HepG2 (cell line): Measurements from ENCODE around the gene PRDM10. TPM values are rescaled to one million over a fixed set of nuclear protein-coding genes. Genes with fewer than 3 reads are reported as not detected.

Experiments
- ATAC-seq: fragments of 200-7000 bp; cut with Tn5 transposase; 3 replicates; pipeline ENCODE4 v1.9.1; 2020; ENCODE audit warnings: mild to moderate bottlenecking, moderate library complexity
- BruUV-seq: library from RNA; stranded (reverse); fragments of 400-500 nt; replicated peaks from 2 replicates; lab custom pipeline; 2021; lab: Mats Ljungman, UMichigan
- CTCF ChIA-PET: fragments of 300-600 bp; formaldehyde crosslinking; extraction: SDS; loops from one replicate; lab custom pipeline; 2021; ENCODE audit warnings: low total read pairs, inconsistent platforms, low intra/inter-chr PET ratio; lab: Yijun Ruan, JAX
- POLR2A ChIA-PET: fragments of 350-600 bp; sonication (Branson Sonifier 250); formaldehyde crosslinking; loops from one replicate; lab custom pipeline; 2020; ENCODE audit warnings: antibody characterized with exemption, inconsistent platforms; lab: Yijun Ruan, JAX
- DNase-seq: peaks from one replicate; pipeline ENCODE4 v3.0.0-alpha.2; 2015; ENCODE audit warnings: low spot score
- FAIRE-seq: peaks from 3 replicates; lab custom pipeline; 2011; peaks lifted over from hg19 to GRCh38; lab: Jason Lieb, UNC
- H2AFZ ChIP-seq: one replicate; pipeline ENCODE4 v1.6.1; 2011; ENCODE audit warnings: low read length, inconsistent platforms
- H3K27ac ChIP-seq: fragments of 300-600 bp; 3 replicates; pipeline ENCODE4 v1.8.0; 2011; ENCODE audit warnings: mixed run types, mild to moderate bottlenecking, mixed read lengths, low read length, inconsistent platforms; ENCODE audit not compliant: insufficient read depth; ENCODE audit errors: extremely low read length
- H3K27me3 ChIP-seq, 2 experiments: fragments of 200-600 bp in 1 of 2; 2 replicates in 1 of 2; 3 replicates in 1 of 2; pipeline versions ENCODE4 v1.6.0 to v1.8.0; 2011; ENCODE audit warnings: low read length in 2 of 2, mild to moderate bottlenecking in 2 of 2, moderate library complexity in 2 of 2, inconsistent platforms in 1 of 2; ENCODE audit not compliant: insufficient read depth in 2 of 2, control insufficient read depth in 1 of 2
- H3K36me3 ChIP-seq, 2 experiments: fragments of 200-600 bp in 1 of 2; replicated peaks in 1 of 2; 2 replicates in 1 of 2; 3 replicates in 1 of 2; pipeline versions ENCODE4 v1.5.1 to v1.8.0; 2011; ENCODE audit warnings: low read length in 2 of 2, inconsistent platforms in 1 of 2; ENCODE audit not compliant: insufficient read depth in 2 of 2, control insufficient read depth in 1 of 2
- H3K4me1 ChIP-seq: 2 replicates; pipeline ENCODE4 v1.5.1; 2012; ENCODE audit warnings: low read length, inconsistent platforms; ENCODE audit not compliant: insufficient read depth
- H3K4me2 ChIP-seq: 2 replicates; pipeline ENCODE4 v1.6.0; 2011; ENCODE audit warnings: low read depth, low read length, inconsistent platforms
- H3K4me3 ChIP-seq, 3 experiments: fragments of 200-600 bp in 1 of 3; sonication (generic), shearing (Covaris generic) in 1 of 3; replicated peaks in 1 of 3; 2 replicates each; pipeline ENCODE4 v1.5.1; 2011 to 2016; ENCODE audit warnings: low read length in 3 of 3, inconsistent platforms in 2 of 3, low read depth in 2 of 3, mild to moderate bottlenecking in 2 of 3, control low read depth in 1 of 3, mixed read lengths in 1 of 3; ENCODE audit not compliant: insufficient read depth in 1 of 3
- H3K79me2 ChIP-seq: one replicate; pipeline ENCODE4 v1.6.1; 2011; ENCODE audit warnings: low read length, inconsistent platforms; ENCODE audit not compliant: insufficient read depth
- H3K9ac ChIP-seq: 2 replicates; pipeline ENCODE4 v1.6.0; 2011; ENCODE audit warnings: mild to moderate bottlenecking, low read depth, low read length, inconsistent platforms; ENCODE audit not compliant: insufficient read depth
- H3K9me3 ChIP-seq: 2 replicates; pipeline ENCODE4 v1.5.1; 2012; ENCODE audit warnings: mild to moderate bottlenecking, low read length
- H4K20me1 ChIP-seq: 2 replicates; pipeline ENCODE4 v1.6.0; 2011; ENCODE audit warnings: inconsistent platforms, mild to moderate bottlenecking, low read length, moderate library complexity; ENCODE audit not compliant: insufficient read depth
- ATF6 ChIP-seq: sonication (generic); formaldehyde crosslinking; conservative IDR thresholded peaks from 2 replicates; pipeline ENCODE4 v1.4.0; 2020; ENCODE audit warnings: missing genetic modification reagents
- CREB3 ChIP-seq: sonication (generic); formaldehyde crosslinking; IDR thresholded peaks from 2 replicates; pipeline ENCODE4 v1.5.0; 2020; ENCODE audit warnings: missing genetic modification reagents
- GATA4 ChIP-seq: sonication (generic); IDR thresholded peaks from 2 replicates; pipeline ENCODE4 v1.6.1; 2016; ENCODE audit warnings: antibody characterized with exemption, low read depth, borderline replicate concordance
- HDAC2 ChIP-seq: sonication (generic); formaldehyde crosslinking; IDR thresholded peaks from 2 replicates; pipeline ENCODE4 v1.4.0; 2020; ENCODE audit warnings: missing genetic modification reagents
- HNF4G ChIP-seq, 2 experiments: sonication (generic) in 1 of 2; formaldehyde crosslinking in 1 of 2; IDR thresholded peaks; 2 replicates each; pipeline versions ENCODE4 v1.4.0 to v1.6.1; 2011 to 2020; ENCODE audit warnings: borderline replicate concordance in 2 of 2, low read depth in 2 of 2, mild to moderate bottlenecking in 2 of 2, low read length in 1 of 2, missing genetic modification reagents in 1 of 2, moderate library complexity in 1 of 2
- HOMEZ ChIP-seq: IDR thresholded peaks from 2 replicates; pipeline ENCODE4 v1.6.1; 2016; ENCODE audit warnings: low read depth
- IRF1 ChIP-seq: sonication (generic); formaldehyde crosslinking; IDR thresholded peaks from 2 replicates; pipeline ENCODE4 v1.4.0; 2020; ENCODE audit warnings: low read depth, mild to moderate bottlenecking, missing genetic modification reagents
- IRF9 ChIP-seq: sonication (generic); formaldehyde crosslinking; IDR thresholded peaks from 2 replicates; pipeline ENCODE4 v1.8.0; 2022; ENCODE audit warnings: missing genetic modification reagents, mild to moderate bottlenecking, borderline replicate concordance
- KLF12 ChIP-seq: sonication (generic); formaldehyde crosslinking; IDR thresholded peaks from 2 replicates; pipeline ENCODE4 v1.4.0; 2020; ENCODE audit warnings: missing genetic modification reagents, borderline replicate concordance
- MIER2 ChIP-seq: IDR thresholded peaks from 2 replicates; pipeline ENCODE4 v1.6.1; 2016; ENCODE audit warnings: missing biosample characterization, missing genetic modification reagents
- NFATC3 ChIP-seq: sonication (generic); formaldehyde crosslinking; IDR thresholded peaks from 2 replicates; pipeline ENCODE4 v1.5.1; 2020; ENCODE audit warnings: mild to moderate bottlenecking, missing genetic modification reagents
- PPARG ChIP-seq: conservative IDR thresholded peaks from 2 replicates; pipeline ENCODE4 v1.6.1; 2016; ENCODE audit warnings: missing biosample characterization, missing genetic modification reagents
- SP2 ChIP-seq: sonication (generic); formaldehyde crosslinking; IDR thresholded peaks from 2 replicates; pipeline ENCODE4 v1.5.1; 2020; ENCODE audit warnings: mild to moderate bottlenecking, missing genetic modification reagents
- STAG1 ChIP-seq: sonication (generic); formaldehyde crosslinking; IDR thresholded peaks from 2 replicates; pipeline ENCODE4 v1.4.0; 2020; ENCODE audit warnings: missing genetic modification reagents
- TRIM24 ChIP-seq: sonication (generic); formaldehyde crosslinking; IDR thresholded peaks from 2 replicates; pipeline ENCODE4 v1.8.0; 2022; ENCODE audit warnings: mild to moderate bottlenecking, missing genetic modification reagents
- ZNF552 ChIP-seq: sonication (generic); formaldehyde crosslinking; IDR thresholded peaks from 2 replicates; pipeline ENCODE4 v1.9.0; 2022; ENCODE audit warnings: missing genetic modification reagents, mild to moderate bottlenecking, borderline replicate concordance
- ZNF772 ChIP-seq: sonication (generic); formaldehyde crosslinking; IDR thresholded peaks from 2 replicates; pipeline ENCODE4 v1.5.0; 2020; ENCODE audit warnings: mild to moderate bottlenecking, missing genetic modification reagents
- WGBS: methylation state at CpG from one replicate; pipeline ENCODE4 v1.1.6; 2017; ENCODE audit warnings: low lambda C conversion rate; 5-methylcytosine and 5-hydroxymethylcytosine counted together
- in situ Hi-C: cut with HindIII; loops from 2 replicates; pipeline ENCODE4 v1.10.0; 2017; ENCODE audit warnings: low pct_unique_long_range_greater_than_20kb; ENCODE audit not compliant: extremely low pct_ligation_motif_present
- intact Hi-C: fragments of 100-400 bp; cut with micrococcal nuclease; formaldehyde crosslinking; loops from one replicate; pipeline ENCODE4 v1.10.0; 2022; ENCODE audit not compliant: unreplicated experiment
- polyA plus RNA-seq, 8 experiments: library from polyadenylated mRNA; depleted of rRNA in 3 of 8; stranded (reverse) in 7 of 8; unstranded in 1 of 8; fragments of >200 nt; fragmentation: Illumina TruSeq in 4 of 8; extraction: Trizol in 4 of 8; gene quantifications; 2 replicates each; pipeline versions ENCODE4 v1.2.1 to v1.2.3, GENCODE V29; 2011 to 2016; ENCODE audit warnings: low read depth in 4 of 8, missing spikeins in 1 of 8, mixed read lengths in 1 of 8; ENCODE audit not compliant: insufficient read depth in 1 of 8
- total RNA-seq, 5 experiments: library from RNA; depleted of rRNA; stranded (reverse); fragments of >200 nt; fragmentation: Illumina TruSeq; extraction: Trizol; gene quantifications; 2 replicates each; pipeline ENCODE4 v1.2.3, GENCODE V29; 2016; ENCODE audit warnings: low read depth in 1 of 5

PRDM10 gene
- total and polyA plus RNA-seq, 2 of the 13 experiments (the other 11 are each of a cell fraction or from before 2014, with no cell fraction given): 5.7 to 5.8 TPM

- no peak for TF ChIP-seq IRF1
- TF ChIP-seq ATF6: no peak
- TF ChIP-seq TRIM24 (CRISPR knock-in tag): no peak
- TF ChIP-seq ZNF552 (CRISPR knock-in tag): no peak
- TF ChIP-seq ZNF772 (CRISPR knock-in tag): no peak
- TF ChIP-seq KLF12 (CRISPR knock-in tag): no peak
- no peak for TF ChIP-seq HDAC2
- TF ChIP-seq, all 625 proteins: peak for 5
Measured at GRCh38 chr11:129881570-129882170, 121.0 kb downstream of the PRDM10 start (continued).

GRCh38 chr11:129880311-129880710 is 122.3 kb downstream of the PRDM10 start:
- Histone ChIP-seq H3K27ac (no peak overlapping the region), H3K9me3 (no peaks in the 10 kb centered on the region), H3K27me3 (no peaks in the 10 kb centered on the region), H2AFZ (no peak overlapping the region), H3K4me1 (no peaks in the 10 kb centered on the region), H3K4me3 (no peak overlapping the region), H3K36me3 (peaks cover 47 to 97% of the 10 kb centered on the region in 2 experiments), H3K4me2 (no peak overlapping the region), H3K79me2 (no peaks in the 10 kb centered on the region), H4K20me1 (no peaks in the 10 kb centered on the region), H3K9ac (no peak overlapping the region)
- BruUV-seq: no TSS peak
- intact Hi-C loops: no loop called here
- DNase-seq (no peak), FAIRE-seq (no peak), ATAC-seq (no peak)
- 100% methylated on average over 3 of the region's 3 CpGs for WGBS
- in situ Hi-C loops: no loop called here
- POLR2A ChIA-PET: no interaction called here
- CTCF ChIA-PET: interaction anchor here (1.2 kb wide), 1 partner anchor 95 kb away, joined by 3 read pairs; no protein-coding TSS in a partner anchor
- no peak for TF ChIP-seq MIER2
- TF ChIP-seq IRF9: no peak
- no peak for TF ChIP-seq CREB3 (CRISPR knock-in tag)
- no peak for TF ChIP-seq GATA4
- no peak for TF ChIP-seq PPARG (CRISPR knock-in tag)
- no peak for TF ChIP-seq STAG1 (CRISPR knock-in tag)
- TF ChIP-seq NFATC3 (CRISPR knock-in tag): no peak
- TF ChIP-seq SP2 (CRISPR knock-in tag): no peak
- TF ChIP-seq HNF4G (IDR thresholded peaks at IDR 0.05; ENCODE audit: borderline replicate concordance, low read depth, low read length): no peak
- TF ChIP-seq HNF4G (CRISPR knock-in tag; IDR thresholded peaks at IDR 0.05; ENCODE audit: borderline replicate concordance, low read depth): no peak
- TF ChIP-seq HOMEZ (CRISPR knock-in tag): no peak
